Adrenal gland (tissue), 12 donors: ENCODE results near the gene VIPR2. TPM values are rescaled to one million over a fixed set of nuclear protein-coding genes. Genes with fewer than 3 reads are reported as not detected.

Experiments used
- DNase-seq, 7 donors: peaks; one replicate each; pipeline ENCODE4 v3.0.0-alpha.2; 2019 to 2020
- H3K27ac ChIP-seq, 5 donors: fragments of 200-600 bp; sonication (generic) in 4 of 5; 1 replicate in 3 of 5; 2 replicates in 2 of 5; pipeline versions ENCODE4 v1.5.1 to v1.8.0; 2016 to 2020; ENCODE audit warnings: mild to moderate bottlenecking in 1 of 5
- H3K27me3 ChIP-seq: fragments of 200-600 bp; 2 replicates; pipeline ENCODE4 v1.8.0; 2021
- H3K36me3 ChIP-seq, 2 donors: fragments of 200-600 bp; replicated peaks in 1 of 2; 1 replicate in 1 of 2; 2 replicates in 1 of 2; pipeline versions ENCODE4 v1.5.1 to v1.8.0; 2018 to 2022
- H3K4me1 ChIP-seq, 2 donors: fragments of 200-600 bp; replicated peaks in 1 of 2; 1 replicate in 1 of 2; 2 replicates in 1 of 2; pipeline versions ENCODE4 v1.5.1 to v1.8.0; 2018 to 2021
- H3K4me3 ChIP-seq, 4 donors: fragments of 200-600 bp; sonication (generic) in 3 of 4; one replicate each; pipeline ENCODE4 v1.5.1; 2016 to 2018
- H3K9me3 ChIP-seq, 3 donors: fragments of 200-600 bp; sonication (generic) in 1 of 3; replicated peaks in 1 of 3; 1 replicate in 2 of 3; 2 replicates in 1 of 3; pipeline versions ENCODE4 v1.5.1 to v1.8.0; 2016 to 2021
- POLR2A ChIP-seq, 2 donors: fragments of 450-650 bp; IDR thresholded peaks; one replicate each; pipeline ENCODE4 v1.6.1; 2017; ENCODE audit warnings: antibody characterized with exemption in 2 of 2, mild to moderate bottlenecking in 2 of 2, moderate library complexity in 1 of 2
- WGBS, 4 donors: extraction: QIAGEN DNeasy Blood & Tissue Kit in 2 of 4; methylation state at CpG; one replicate each; pipeline versions ENCODE4 v1.1.5 to v1.1.7; 2013 to 2017; 5-methylcytosine and 5-hydroxymethylcytosine counted together
- intact Hi-C, 2 donors: fragments of 100-400 bp; cut with DNase I; formaldehyde crosslinking; loops; one replicate each; pipeline versions ENCODE4 v1.14.1 to v1.15.0; 2022 to 2023
- polyA plus RNA-seq, 3 donors: library from polyadenylated mRNA; stranded (reverse); fragments of 200-250 nt in 2 of 3; fragments of 350-450 nt in 1 of 3; fragmentation: Illumina TruSeq in 1 of 3; extraction: RNeasy Lipid Tissue Mini Kit (QIAGEN cat#74804) in 1 of 3; gene quantifications; one replicate each; pipeline ENCODE4 v1.2.3, GENCODE V29; 2013 to 2014
- total RNA-seq, 9 donors: library from RNA; depleted of rRNA in 4 of 9; stranded (reverse); fragments of >200 nt in 4 of 9; fragments of 120-200 nt in 1 of 9; fragmentation: NEBNext Ultra II Directional in 1 of 9; extraction: Animal tissue kit (Norgen Biotek cat#: 25700) in 1 of 9; gene quantifications; one replicate each; pipeline versions ENCODE4 v1.1.0 to v1.2.4, GENCODE V29; 2013 to 2023
- TF ChIP-seq, protein P1 (sequence below), 6 experiments: fragments of 450-650 bp in 4 of 6; fragments of 200-600 bp in 2 of 6; sonication (generic) in 1 of 6; IDR thresholded peaks; 1 replicate in 5 of 6; 2 replicates in 1 of 6; pipeline versions ENCODE4 v1.5.1 to v1.8.0; 2016 to 2021; ENCODE audit warnings: antibody characterized with exemption in 6 of 6, mild to moderate bottlenecking in 2 of 6, moderate library complexity in 1 of 6
- donor health status: healthy with polysubstance abuse.
- donor health status: Bipolar disorder and iron deficiency.
- donor health status: DM: yes; HTN: yes; CAD: no.
- donor health status: DM: no; HTN: no; CAD: no.
- donor health status: DM: no; HTN: no; CAD: no.
- donor health status: DM: yes; HTN: yes; CAD: no.

Gene VIPR2
- total and polyA plus RNA-seq, 12 donors: 0.06 to 3.8 (median 0.80) TPM

GRCh38 chr7:159020987-159021386 lies 123.7 kb downstream of the VIPR2 start:
- intact Hi-C loops: no loop called here
- no peak for TF ChIP-seq POLR2A (IDR thresholded peaks at IDR 0.05)
- TF ChIP-seq, protein P1, sequence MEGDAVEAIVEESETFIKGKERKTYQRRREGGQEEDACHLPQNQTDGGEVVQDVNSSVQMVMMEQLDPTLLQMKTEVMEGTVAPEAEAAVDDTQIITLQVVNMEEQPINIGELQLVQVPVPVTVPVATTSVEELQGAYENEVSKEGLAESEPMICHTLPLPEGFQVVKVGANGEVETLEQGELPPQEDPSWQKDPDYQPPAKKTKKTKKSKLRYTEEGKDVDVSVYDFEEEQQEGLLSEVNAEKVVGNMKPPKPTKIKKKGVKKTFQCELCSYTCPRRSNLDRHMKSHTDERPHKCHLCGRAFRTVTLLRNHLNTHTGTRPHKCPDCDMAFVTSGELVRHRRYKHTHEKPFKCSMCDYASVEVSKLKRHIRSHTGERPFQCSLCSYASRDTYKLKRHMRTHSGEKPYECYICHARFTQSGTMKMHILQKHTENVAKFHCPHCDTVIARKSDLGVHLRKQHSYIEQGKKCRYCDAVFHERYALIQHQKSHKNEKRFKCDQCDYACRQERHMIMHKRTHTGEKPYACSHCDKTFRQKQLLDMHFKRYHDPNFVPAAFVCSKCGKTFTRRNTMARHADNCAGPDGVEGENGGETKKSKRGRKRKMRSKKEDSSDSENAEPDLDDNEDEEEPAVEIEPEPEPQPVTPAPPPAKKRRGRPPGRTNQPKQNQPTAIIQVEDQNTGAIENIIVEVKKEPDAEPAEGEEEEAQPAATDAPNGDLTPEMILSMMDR (IDR thresholded peaks at IDR 0.05): no peak
- Histone ChIP-seq H3K27me3 (no peaks in the 10 kb centered on the region), H3K27ac (no peak overlapping the region), H3K4me1 (peaks cover 0 to 2% of the 10 kb centered on the region in 2 donors), H3K4me3 (no peak overlapping the region), H3K36me3 (no peaks in the 10 kb centered on the region), H3K9me3 (no peaks in the 10 kb centered on the region)
- 72 to 88% (median 83%) methylated on average over 2 to 6 of the region's 6 CpGs for WGBS, 4 donors
- no peak for DNase-seq

DNA sequence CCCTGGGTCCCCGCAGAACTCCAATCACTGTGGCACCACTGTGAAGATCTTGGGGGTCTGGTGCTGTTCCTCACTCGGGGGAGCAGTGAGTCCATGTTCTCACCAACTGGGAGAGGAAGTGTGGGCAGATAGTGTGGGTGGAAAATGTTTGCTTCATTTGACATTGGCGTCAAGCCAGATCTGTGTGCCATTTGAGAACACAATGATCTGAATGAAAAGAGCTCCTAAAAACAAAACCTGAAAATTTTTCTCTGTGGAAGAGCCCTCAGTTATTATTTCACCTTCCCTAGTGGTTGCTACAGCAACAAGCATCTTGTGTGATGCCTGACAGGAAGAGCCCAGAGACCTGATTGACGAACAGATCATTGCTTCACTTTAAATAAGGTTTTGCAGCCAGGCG lies 125.6 kb downstream of the VIPR2 start:
- 61 to 69% (median 67%) methylated on average over 5 of the region's 5 CpGs for WGBS, 4 donors
- Histone ChIP-seq H3K27ac (no peak overlapping the region), H3K9me3 (no peaks in the 10 kb centered on the region), H3K27me3 (no peaks in the 10 kb centered on the region), H3K4me1 (peaks cover 0 to 13% of the 10 kb centered on the region in 2 donors), H3K4me3 (no peak overlapping the region), H3K36me3 (no peaks in the 10 kb centered on the region)
- intact Hi-C loops: no loop called here
- TF ChIP-seq, protein P1 (IDR thresholded peaks at IDR 0.05): no peak
- no peak for TF ChIP-seq POLR2A (IDR thresholded peaks at IDR 0.05)
- DNase-seq: peak in 1 of 7 donors; percentile 36

GRCh38 chr7:159017741-159018140 lies 126.9 kb downstream of the VIPR2 start:
- no peak overlapping the region for H3K4me3 ChIP-seq
- peaks cover 0 to 13% of the 10 kb centered on the region in 2 donors for H3K4me1 ChIP-seq
- H3K9me3 ChIP-seq: no peaks in the 10 kb centered on the region
- DNase-seq: no peak
- H3K36me3 ChIP-seq: no peaks in the 10 kb centered on the region
- no peak overlapping the region for H3K27ac ChIP-seq
- WGBS, 4 donors: 88 to 93% (median 91%) methylated on average over 3 of the region's 3 CpGs
- no peak for TF ChIP-seq POLR2A (IDR thresholded peaks at IDR 0.05)
- TF ChIP-seq, protein P1 (IDR thresholded peaks at IDR 0.05): no peak
- H3K27me3 ChIP-seq: no peaks in the 10 kb centered on the region
- intact Hi-C loops: no loop called here

- no peaks in the 10 kb centered on the region for H3K9me3 ChIP-seq
- no peak overlapping the region for H3K4me3 ChIP-seq
- 89 to 96% (median 95%) methylated on average over 7 to 10 of the region's 10 CpGs for WGBS, 4 donors
- H3K27ac ChIP-seq: no peak overlapping the region
- intact Hi-C loops: no loop called here
- no peaks in the 10 kb centered on the region for H3K27me3 ChIP-seq
- H3K4me1 ChIP-seq: peaks cover 0 to 13% of the 10 kb centered on the region in 2 donors
- TF ChIP-seq, protein P1 (IDR thresholded peaks at IDR 0.05): no peak
- TF ChIP-seq POLR2A (IDR thresholded peaks at IDR 0.05): no peak
- no peak for DNase-seq
- H3K36me3 ChIP-seq: no peaks in the 10 kb centered on the region
These were observed 127.5 kb downstream of the VIPR2 start for GRCh38 chr7:159017210-159017609.
